SK-N-MC (cell line): ENCODE data around the gene RPS6KA5.

Source experiments
- EZH2 ChIP-seq: fragments of 200-600 bp; sonication (generic); IDR thresholded peaks from one replicate; pipeline ENCODE4 v1.6.1; 2017; ENCODE audit warnings: antibody characterized with exemption
- FOXP2 ChIP-seq: optimal IDR thresholded peaks from 2 replicates; pipeline ENCODE3; 2011; ENCODE audit warnings: mild to moderate bottlenecking, moderate library complexity; ENCODE audit not compliant: insufficient read depth; ENCODE audit errors: extremely low read length, control extremely low read depth
- POLR2AphosphoS5 ChIP-seq: IDR thresholded peaks from 2 replicates; pipeline ENCODE4 v1.6.1; 2012; ENCODE audit warnings: mild to moderate bottlenecking, low read depth, low read length, borderline replicate concordance

- TF ChIP-seq EZH2 (no peak), POLR2AphosphoS5 (no peak), FOXP2 (no peak)
Observed at GRCh38 chr14:90831821-90832220, 228.6 kb downstream of the RPS6KA5 start.
